SIG-M5 (cell line): Measurements from ENCODE around the gene RARB.

ENCODE experiments used
- DNase-seq: peaks from one replicate; lab custom pipeline; 2025; lab: John Stamatoyannopoulos, UW

Gene RARB

GRCh38 chr3:25554376-25554775, 126.3 kb downstream of the RARB start:
- no peak for DNase-seq

DNA sequence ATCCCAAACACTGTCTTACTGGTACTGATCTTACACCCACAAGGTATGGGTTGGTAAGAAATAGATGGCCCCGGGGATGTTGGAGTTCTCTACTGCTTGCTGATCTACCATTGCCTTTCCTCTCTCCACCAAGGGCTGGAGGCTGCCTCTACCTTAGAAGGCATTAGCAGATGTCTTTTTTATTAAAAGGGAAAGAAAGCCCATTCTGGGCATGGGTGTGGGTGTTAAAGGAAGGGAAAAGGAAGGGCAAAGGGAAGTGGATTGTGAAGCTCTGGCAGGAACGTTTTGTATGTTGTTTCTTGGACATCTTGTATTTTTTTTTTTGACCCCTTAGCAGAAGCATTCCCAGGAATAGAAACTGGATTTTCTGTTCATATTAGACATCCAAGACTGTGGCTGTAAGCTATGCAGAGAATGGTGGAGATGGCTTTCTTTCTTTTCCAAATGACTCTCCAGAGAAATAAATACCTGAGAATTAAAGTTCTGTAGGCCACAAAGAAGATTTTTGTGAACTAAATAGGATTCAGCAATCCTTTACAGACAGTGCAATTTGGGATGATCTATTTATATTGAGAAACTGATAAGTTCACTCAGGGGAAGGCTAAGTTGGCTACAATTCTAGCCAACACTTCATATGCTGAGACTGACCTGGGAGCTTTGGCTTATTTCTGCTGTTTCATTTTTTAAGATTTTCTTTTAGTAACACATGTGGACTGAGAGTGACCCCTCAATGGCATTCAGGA, 127.8 kb downstream of the RARB start:
- DNase-seq = no peak

DNA sequence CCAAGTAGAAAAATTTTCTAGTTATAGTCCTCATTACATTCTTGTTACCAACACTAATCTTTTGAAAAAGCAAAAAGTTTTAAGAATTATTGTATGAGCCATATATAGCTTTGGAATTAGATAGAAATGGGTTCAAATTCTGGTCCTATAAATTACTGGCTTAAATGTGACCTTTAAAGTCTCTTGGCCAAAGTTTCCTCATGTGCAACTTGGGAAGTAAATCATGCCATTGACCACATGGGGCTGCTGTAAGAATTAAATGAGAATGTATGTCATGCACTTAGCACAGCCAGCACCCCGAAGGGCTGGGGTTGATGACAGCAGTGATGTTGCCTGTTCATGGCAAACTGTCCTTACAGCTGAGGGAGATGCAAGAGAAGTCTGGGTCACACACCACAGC, 128.4 kb downstream of the RARB start:
- no peak for DNase-seq

DNA sequence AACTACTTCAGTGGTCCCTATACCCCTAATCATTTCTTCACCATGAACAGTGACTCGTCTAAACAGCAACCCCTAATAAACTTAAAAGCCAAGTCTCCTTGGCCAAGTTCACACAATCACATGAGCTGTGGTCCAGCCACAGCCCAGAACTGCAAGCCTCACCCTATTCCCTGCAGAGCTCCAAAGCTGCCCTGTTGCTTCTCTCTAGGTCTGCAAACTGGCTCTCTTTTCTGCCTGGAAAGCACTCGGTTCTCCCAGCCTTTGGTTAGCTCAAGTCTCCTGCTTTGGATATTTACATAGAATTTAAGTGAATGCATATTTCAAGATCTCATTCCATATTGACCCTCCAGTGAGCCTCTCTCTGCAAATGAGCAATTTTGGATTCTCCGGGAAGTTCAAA, 129.6 kb downstream of the RARB start:
- DNase-seq = no peak

DNA sequence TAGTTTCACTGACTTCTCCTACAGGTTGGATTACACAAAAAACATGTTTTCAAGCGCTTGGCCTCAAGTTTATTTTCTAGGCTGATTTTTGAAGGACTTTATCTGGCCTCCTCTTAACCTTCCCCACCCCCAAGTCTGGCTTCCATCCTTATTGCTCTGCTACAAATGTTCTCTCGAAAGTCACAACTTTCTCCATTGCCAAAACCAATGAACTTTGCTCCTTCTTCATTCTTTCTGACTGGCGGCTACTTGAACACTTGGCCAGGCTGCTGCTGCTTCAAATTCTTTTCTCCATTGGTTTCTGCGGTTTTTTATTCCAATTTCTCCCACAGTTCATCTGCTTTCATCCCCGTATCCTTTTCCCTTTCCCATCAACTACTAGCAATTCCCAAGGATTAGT, 130.1 kb downstream of the RARB start:
- DNase-seq = no peak

GRCh38 chr3:25558796-25559195, 130.7 kb downstream of the RARB start:
- DNase-seq = no peak

DNA sequence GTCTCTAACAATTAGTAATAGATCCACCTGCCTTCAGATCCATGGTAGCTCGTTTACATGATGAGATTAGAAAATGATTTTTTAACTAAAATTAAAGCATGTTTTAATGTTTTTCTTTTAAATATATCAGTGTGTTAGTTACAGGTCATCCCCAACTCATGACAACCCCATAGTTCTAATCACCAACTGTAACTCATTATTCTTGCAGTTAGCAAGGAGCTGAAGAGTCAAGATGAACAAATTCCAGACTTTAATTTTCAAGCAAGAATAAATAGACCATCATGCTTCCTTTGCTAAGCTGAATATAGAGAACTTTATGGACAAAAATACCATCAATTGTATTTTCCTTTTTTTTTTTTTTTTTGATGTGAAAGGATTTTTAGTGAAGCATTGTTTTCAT, 135.5 kb downstream of the RARB start:
- DNase-seq = no peak

- no peak for DNase-seq
These were observed 136.0 kb downstream of the RARB start for GRCh38 chr3:25564075-25564474.

DNA sequence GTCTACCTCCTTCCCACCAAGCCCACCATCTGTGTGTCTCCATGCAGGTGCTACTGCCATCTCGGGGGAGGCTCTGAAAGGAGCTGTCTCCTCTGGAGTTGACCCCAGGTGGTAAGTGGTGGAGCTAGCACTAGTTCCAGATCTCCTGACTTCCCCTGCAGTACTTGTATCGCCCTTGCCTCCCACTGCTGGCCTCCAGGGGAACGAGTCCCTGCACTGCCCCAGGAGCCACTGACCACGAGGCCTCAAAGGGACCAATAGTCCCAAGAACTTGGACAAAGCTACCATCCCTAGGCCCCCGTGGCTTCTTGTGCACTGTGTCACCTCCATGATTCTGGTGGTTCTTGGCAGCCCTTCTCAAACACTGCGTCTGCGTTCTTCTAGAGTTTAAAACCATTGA, 137.7 kb downstream of the RARB start:
- no peak for DNase-seq

- DNase-seq = no peak
These were observed 138.4 kb downstream of the RARB start for GRCh38 chr3:25566358-25566920.

GRCh38 chr3:25567388-25567787, 139.3 kb downstream of the RARB start:
- DNase-seq = no peak

- DNase-seq = no peak
These were observed 139.9 kb downstream of the RARB start for GRCh38 chr3:25567806-25568524.

DNA sequence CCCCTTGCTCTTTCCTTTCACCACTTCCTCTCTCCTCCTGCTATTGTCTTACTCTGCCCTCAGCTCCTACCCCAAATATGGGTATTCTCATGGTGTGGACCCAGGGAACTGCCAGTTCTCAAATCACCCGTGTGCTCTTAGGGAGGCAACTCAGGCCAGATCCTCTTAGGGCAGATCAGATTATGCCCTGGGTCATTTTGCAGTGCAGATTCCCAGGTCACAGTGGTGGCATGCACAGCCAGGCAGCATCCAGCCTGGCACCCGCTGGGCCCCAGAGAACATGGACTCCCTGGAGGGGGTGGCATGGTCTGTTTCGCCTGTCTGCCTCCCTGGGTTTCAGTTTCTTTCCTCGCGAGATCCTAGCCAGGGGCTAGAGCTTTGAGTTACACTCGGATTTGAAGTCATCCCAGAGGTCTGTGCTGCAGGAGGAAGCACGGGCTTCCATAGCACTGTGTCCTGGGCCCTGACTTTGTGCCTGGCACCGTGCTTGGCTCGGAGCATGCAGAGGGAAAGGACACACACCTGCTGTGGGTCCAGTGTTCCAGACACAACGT, 140.5 kb downstream of the RARB start:
- DNase-seq = no peak

DNA sequence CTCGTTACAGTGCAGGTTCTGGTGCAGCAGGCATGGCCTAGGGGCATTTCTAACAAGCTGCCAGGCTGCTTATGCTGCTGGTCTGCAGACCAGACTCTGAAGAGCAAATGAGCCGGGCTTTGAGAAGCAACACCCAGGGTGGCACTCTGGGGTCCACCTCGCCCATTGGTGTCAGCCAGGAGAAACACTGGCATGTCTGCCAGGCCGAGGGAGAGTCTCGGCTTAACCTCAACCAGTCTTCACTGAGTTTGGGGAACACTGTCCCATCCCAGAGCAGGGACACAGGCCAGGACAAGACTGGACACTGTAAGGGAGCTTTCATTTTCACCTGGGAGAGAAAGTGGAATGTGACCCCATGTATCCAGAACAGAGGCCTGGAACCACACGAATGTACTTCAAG, 143.2 kb downstream of the RARB start:
- no peak for DNase-seq

GRCh38 chr3:25572336-25572735, 144.3 kb downstream of the RARB start:
- DNase-seq = no peak

- DNase-seq = no peak
These were observed 144.9 kb downstream of the RARB start for GRCh38 chr3:25572919-25573385.

GRCh38 chr3:25573386-25574171, 145.5 kb downstream of the RARB start:
- DNase-seq = no peak

- no peak for DNase-seq
These were observed 146.2 kb downstream of the RARB start for GRCh38 chr3:25574172-25574765.

GRCh38 chr3:25575001-25575400, 146.9 kb downstream of the RARB start:
- no peak for DNase-seq

DNA sequence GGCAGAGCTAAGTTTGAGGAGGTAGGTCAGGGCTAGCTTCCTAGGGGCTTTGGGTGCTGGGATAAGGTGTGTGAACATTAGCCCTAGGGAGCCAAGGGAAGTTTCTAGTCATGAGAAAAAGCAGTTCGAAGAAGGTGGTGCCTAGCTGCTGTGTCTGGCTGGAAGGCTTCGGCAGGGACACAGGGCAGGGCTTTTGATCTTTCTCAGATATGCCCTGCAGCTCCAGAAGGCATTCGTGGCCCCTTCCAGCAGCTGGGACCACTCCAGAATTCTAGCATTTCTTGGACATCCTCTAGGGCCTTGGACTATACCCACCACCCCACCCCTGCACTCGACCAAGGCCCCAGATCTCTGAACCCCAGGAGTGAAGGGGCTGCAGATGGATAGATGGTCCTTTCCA, 148.1 kb downstream of the RARB start:
- no peak for DNase-seq

GRCh38 chr3:25576831-25577454, 148.9 kb downstream of the RARB start:
- no peak for DNase-seq
